Endodermal cell (in vitro differentiated cells): Measurements from ENCODE around the gene ZSWIM8. TPM values are rescaled to one million over a fixed set of nuclear protein-coding genes. Genes with fewer than 3 reads are reported as not detected.

ENCODE experiments used
- DNase-seq: peaks from one replicate; pipeline ENCODE4 v3.0.0-alpha.2; 2017
- H3K27ac ChIP-seq: 2 replicates; pipeline ENCODE4 v1.5.1; 2013; ENCODE audit warnings: mild to moderate bottlenecking, low read depth, low read length, moderate library complexity
- H3K27me3 ChIP-seq: 2 replicates; pipeline ENCODE4 v1.6.1; 2013; ENCODE audit warnings: mild to moderate bottlenecking, low read length, moderate library complexity; ENCODE audit not compliant: insufficient read depth, control insufficient read depth, poor library complexity, severe bottlenecking
- H3K36me3 ChIP-seq: 2 replicates; pipeline ENCODE4 v1.7.0; 2013; ENCODE audit warnings: mild to moderate bottlenecking, low read length, moderate library complexity; ENCODE audit not compliant: control insufficient read depth, insufficient read depth
- H3K4me1 ChIP-seq: one replicate; pipeline ENCODE4 v1.7.0; 2013; ENCODE audit warnings: low read length; ENCODE audit not compliant: control insufficient read depth, insufficient read depth
- H3K4me3 ChIP-seq: 2 replicates; pipeline ENCODE4 v1.5.1; 2013; ENCODE audit warnings: mild to moderate bottlenecking, low read length, moderate library complexity
- H3K9ac ChIP-seq: 2 replicates; pipeline ENCODE4 v1.6.1; 2013; ENCODE audit warnings: mild to moderate bottlenecking, low read length, moderate library complexity; ENCODE audit not compliant: poor library complexity, severe bottlenecking; ENCODE audit errors: extremely low read depth
- H3K9me3 ChIP-seq: 2 replicates; pipeline ENCODE4 v1.6.1; 2013; ENCODE audit warnings: mild to moderate bottlenecking, low read length, moderate library complexity; ENCODE audit not compliant: control insufficient read depth
- H3K27ac Mint-ChIP-seq: 2 replicates; pipeline ENCODE4 v1.8.0; 2020; ENCODE audit warnings: mixed read lengths
- H3K27me3 Mint-ChIP-seq: 2 replicates; pipeline ENCODE4 v1.8.0; 2021; ENCODE audit warnings: mild to moderate bottlenecking, mixed read lengths; ENCODE audit not compliant: insufficient read depth
- H3K36me3 Mint-ChIP-seq: 2 replicates; pipeline ENCODE4 v1.8.0; 2020; ENCODE audit warnings: low read depth, mixed read lengths
- H3K4me1 Mint-ChIP-seq: 2 replicates; pipeline ENCODE4 v1.8.0; 2020; ENCODE audit warnings: mixed read lengths
- H3K4me3 Mint-ChIP-seq: 2 replicates; pipeline ENCODE4 v1.8.0; 2020; ENCODE audit warnings: mild to moderate bottlenecking, moderate library complexity, mixed read lengths
- H3K9me3 Mint-ChIP-seq: 2 replicates; pipeline ENCODE4 v1.8.0; 2020; ENCODE audit warnings: mild to moderate bottlenecking, mixed read lengths
- CTCF ChIP-seq: fragments of 200-600 bp; sonication (generic); conservative IDR thresholded peaks from 2 replicates; pipeline ENCODE4 v1.5.0; 2021; ENCODE audit warnings: antibody characterized with exemption, mild to moderate bottlenecking
- WGBS, 2 experiments: methylation state at CpG; one replicate each; pipeline versions ENCODE4 v1.1.5 to v1.1.7; 2013; ENCODE audit warnings: missing lambda C conversion rate in 2 of 2, mixed read lengths in 1 of 2; ENCODE audit not compliant: insufficient coverage in 1 of 2, insufficient read length in 1 of 2; 5-methylcytosine and 5-hydroxymethylcytosine counted together
- total RNA-seq, 2 donors: library from RNA; stranded (reverse); fragmentation: NEBNext Ultra II Directional in 1 of 2; extraction: Animal tissue kit (Norgen Biotek cat#: 25700) in 1 of 2; gene quantifications; 2 replicates in 1 of 2; 3 replicates in 1 of 2; pipeline ENCODE4 v1.2.1, GENCODE V29; 2021

The ZSWIM8 gene
- total RNA-seq, 2 donors from 2014 or later, result 75.9 to 79.8 TPM

GRCh38 chr10:73814896-73815718 lies 29.7 kb downstream of the ZSWIM8 start:
- peaks cover 19% of the 10 kb centered on the region for H3K36me3 ChIP-seq
- Mint-ChIP-seq H3K4me3 (no peak overlapping the region), H3K27me3 (peaks cover 4% of the 10 kb centered on the region), H3K27ac (no peak overlapping the region), H3K4me1 (peaks cover 49% of the 10 kb centered on the region), H3K9me3 (no peaks in the 10 kb centered on the region), H3K36me3 (peaks cover 12% of the 10 kb centered on the region)
- TF ChIP-seq CTCF, result peak; percentile 68
- H3K4me3 ChIP-seq, result no peak overlapping the region
- peaks cover 33% of the 10 kb centered on the region for H3K4me1 ChIP-seq
- peak; percentile 90 for DNase-seq
- no peak overlapping the region for H3K9ac ChIP-seq
- H3K27me3 ChIP-seq, result no peaks in the 10 kb centered on the region
- no peak overlapping the region for H3K27ac ChIP-seq
- H3K9me3 ChIP-seq, result no peaks in the 10 kb centered on the region
- WGBS, 2 experiments, result 83 to 96% methylated on average over 3 to 22 of the region's 22 CpGs

DNA sequence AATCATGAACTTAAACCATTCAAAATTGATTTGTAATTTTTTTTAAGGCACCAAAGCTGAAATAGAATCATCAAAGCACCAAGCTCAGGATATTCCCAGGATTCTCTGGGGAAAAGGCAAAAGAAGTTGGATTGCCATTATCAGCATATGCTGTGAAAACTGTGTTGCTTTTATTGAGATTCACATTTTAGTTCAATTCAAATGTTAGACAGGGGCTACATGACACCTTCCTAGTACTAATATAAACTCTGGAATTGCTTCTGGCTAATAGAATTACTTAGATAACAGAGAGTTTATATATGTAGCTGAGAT lies 30.3 kb downstream of the ZSWIM8 start:
- H3K27me3 Mint-ChIP-seq, result peaks cover 4% of the 10 kb centered on the region
- H3K27ac Mint-ChIP-seq, result no peak overlapping the region
- peaks cover 9% of the 10 kb centered on the region for H3K36me3 Mint-ChIP-seq

GRCh38 chr10:73816917-73817729 lies 31.7 kb downstream of the ZSWIM8 start:
- Mint-ChIP-seq H3K4me3 (no peak overlapping the region), H3K27ac (peak overlapping the region; percentile 50), H3K36me3 (peaks cover 16% of the 10 kb centered on the region), H3K27me3 (peaks cover 16% of the 10 kb centered on the region), H3K9me3 (no peaks in the 10 kb centered on the region), H3K4me1 (peaks cover 49% of the 10 kb centered on the region)
- H3K27ac ChIP-seq, result no peak overlapping the region
- H3K36me3 ChIP-seq, result peaks cover 19% of the 10 kb centered on the region
- H3K27me3 ChIP-seq, result peaks cover 9% of the 10 kb centered on the region
- 72 to 87% methylated on average over 9 to 10 of the region's 10 CpGs for WGBS, 2 experiments
- H3K4me3 ChIP-seq, result peak overlapping the region; percentile 31
- no peaks in the 10 kb centered on the region for H3K9me3 ChIP-seq
- peaks cover 34% of the 10 kb centered on the region for H3K4me1 ChIP-seq
- peak; percentile 75 for DNase-seq
- H3K9ac ChIP-seq, result peak overlapping the region; percentile 50
- TF ChIP-seq CTCF, result no peak

More for the DNA sequence above, 30.3 kb downstream of the ZSWIM8 start:
- Histone ChIP-seq H3K27ac (no peak overlapping the region), H3K9me3 (no peaks in the 10 kb centered on the region), H3K4me3 (no peak overlapping the region), H3K4me1 (peaks cover 34% of the 10 kb centered on the region), H3K36me3 (peaks cover 19% of the 10 kb centered on the region), H3K9ac (no peak overlapping the region), H3K27me3 (no peaks in the 10 kb centered on the region)
- peaks cover 49% of the 10 kb centered on the region for H3K4me1 Mint-ChIP-seq
- no peak overlapping the region for H3K4me3 Mint-ChIP-seq
- H3K9me3 Mint-ChIP-seq, result no peaks in the 10 kb centered on the region
- no peak for TF ChIP-seq CTCF
- DNase-seq, result no peak
